ENCODE results near the gene DLGAP4.

The DLGAP4 gene

DNA sequence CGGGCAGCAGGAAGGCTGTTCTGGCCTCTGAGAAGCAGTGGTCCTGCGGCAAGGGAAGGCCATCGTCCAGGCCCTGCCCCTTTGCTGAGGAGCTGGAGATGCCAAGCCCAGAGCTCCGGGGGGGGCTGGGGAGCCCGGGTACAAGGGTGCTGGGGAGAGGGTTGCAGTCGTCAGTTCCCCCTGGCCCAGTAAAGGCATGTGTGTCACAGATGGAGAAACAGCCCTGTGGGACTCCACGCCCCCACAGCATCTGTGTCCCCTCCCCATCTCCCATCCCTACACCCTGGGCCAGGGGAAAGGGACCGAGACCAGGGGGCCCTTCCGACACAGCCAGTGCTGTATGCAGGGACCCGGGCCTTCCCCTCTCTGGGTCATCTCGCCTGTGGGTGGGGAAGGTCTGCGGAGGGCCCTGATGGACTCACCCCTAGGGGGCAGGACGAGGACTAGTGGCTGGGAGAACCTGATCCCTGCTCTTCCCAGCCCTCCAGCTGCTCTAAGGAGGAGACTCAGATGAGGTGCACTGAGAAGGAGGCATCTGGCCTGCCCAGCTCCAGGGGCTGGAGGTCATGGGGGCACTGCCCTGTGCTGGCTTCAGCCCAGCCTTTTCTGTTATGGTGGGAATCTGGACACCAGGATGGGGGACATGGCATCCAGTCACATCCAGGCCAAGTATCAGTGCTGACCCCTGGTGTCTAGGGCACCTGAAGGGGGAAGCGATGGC, 235.8 kb downstream of the DLGAP4 start:
- Histone ChIP-seq H3K9ac (ENCODE audit: low read length in 5 of 5) (peak overlapping the region; percentile 84 to 97 (median 90)), H3K4me3 (ENCODE audit: low read depth in 1 of 5, low read length in 5 of 5) (peak overlapping the region; percentile 70 to 98 (median 78)), H3K27ac (ENCODE audit: low read depth, low read length) (peak overlapping the region; percentile 99), H3K27me3 (ENCODE audit: control insufficient read depth in 5 of 5, insufficient read depth in 4 of 5, low read length in 5 of 5) (no peaks in the 10 kb centered on the region), H3K36me3 (ENCODE audit: control insufficient read depth in 5 of 5, insufficient read depth in 5 of 5, low read length in 5 of 5) (peaks cover 0 to 18% (median 14%) of the 10 kb centered on the region in 5 donors), H3K9me3 (ENCODE audit: control insufficient read depth in 5 of 5, low read length in 5 of 5) (no peaks in the 10 kb centered on the region), H3K4me1 (ENCODE audit: control insufficient read depth in 5 of 5, insufficient read depth in 5 of 5, low read length in 5 of 5) (peaks cover 19 to 59% (median 50%) of the 10 kb centered on the region in 5 donors)

DNA sequence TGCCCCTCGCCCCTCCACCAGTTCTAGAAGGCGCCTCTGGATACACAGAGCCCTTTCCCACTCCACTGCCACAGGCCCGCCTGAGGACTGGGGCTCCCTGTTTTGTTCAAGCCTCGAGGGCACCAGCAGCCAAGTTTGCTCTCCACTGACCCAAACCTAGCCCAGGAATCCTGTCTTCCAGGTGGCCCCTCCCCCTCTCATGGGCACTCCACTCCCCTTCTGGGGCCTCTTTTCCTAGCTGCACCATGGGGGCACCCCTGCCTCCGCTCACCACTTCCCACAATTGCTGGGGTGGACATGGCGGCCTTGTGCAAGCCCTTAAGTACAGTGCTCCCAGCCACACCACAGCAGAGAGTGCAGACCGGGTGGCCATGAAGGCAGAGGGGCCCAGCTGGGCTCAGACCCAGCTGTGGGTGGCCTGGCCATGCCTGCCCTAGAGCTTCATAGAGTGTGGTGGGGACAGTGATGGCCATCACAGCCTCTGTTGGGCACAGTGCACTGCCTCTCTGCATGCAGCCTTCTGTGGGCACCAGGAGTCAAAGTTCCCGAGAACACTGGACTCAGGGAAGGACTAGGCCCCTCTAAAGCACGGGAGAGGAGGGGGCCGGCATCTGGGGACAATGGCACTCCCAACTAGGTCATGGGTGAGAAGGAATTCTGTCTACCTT, 236.5 kb downstream of the DLGAP4 start:
- Histone ChIP-seq H3K36me3 (ENCODE audit: control insufficient read depth in 5 of 5, insufficient read depth in 5 of 5, low read length in 5 of 5) (peaks cover 0 to 25% (median 21%) of the 10 kb centered on the region in 5 donors), H3K9ac (ENCODE audit: low read length in 5 of 5) (peak overlapping the region; percentile 84 to 97 (median 90)), H3K4me1 (ENCODE audit: control insufficient read depth in 5 of 5, insufficient read depth in 5 of 5, low read length in 5 of 5) (peaks cover 17 to 61% (median 50%) of the 10 kb centered on the region in 5 donors)

DNA sequence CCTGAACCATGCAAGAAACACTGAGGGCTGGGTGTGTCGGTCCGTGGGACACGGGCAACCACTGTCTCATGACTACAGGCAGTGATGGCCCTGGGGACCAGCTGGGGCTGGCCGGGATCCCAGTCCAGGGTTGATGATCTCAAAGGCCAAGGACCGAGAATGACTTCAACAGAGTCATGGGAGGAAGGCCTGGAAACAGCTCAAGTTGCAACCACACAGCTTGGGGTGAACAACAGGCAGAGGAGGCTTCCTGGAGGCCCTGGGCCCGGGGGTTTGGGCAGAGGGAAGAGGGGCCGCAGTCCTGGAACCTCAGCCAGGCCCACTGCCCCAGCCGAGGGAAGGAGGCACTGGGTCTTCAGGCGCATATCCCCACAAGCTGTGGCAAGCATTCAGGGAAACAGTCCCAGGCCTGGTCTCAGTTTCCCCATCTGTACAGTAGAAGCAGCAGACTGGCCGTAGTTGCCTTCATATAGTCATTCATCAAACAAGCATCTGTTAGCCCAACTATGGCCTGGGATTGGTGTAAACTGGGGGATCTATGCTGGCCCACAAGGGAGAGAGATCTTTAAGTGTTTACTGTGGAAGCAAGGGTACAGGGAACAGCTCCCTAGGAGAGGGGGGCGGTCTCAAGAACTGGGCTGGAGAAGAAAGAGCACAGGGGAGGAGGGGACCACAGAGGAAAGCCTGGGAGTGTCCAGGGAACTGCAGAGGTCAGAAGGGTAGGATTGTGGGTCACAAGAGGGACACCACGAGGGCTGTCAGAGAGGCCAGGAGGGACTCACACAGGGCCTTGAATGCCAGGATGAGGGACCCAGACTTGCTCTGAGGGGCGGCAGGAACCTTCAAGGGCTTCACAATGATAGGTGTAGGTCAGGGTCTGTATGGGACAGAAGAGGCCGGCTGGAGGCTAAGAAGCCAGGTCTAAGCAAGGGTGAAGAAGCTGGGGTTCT, 237.3 kb downstream of the DLGAP4 start:
- peak overlapping the region; percentile 40 to 97 (median 90) for H3K9ac ChIP-seq (ENCODE audit: low read length in 5 of 5)
- peak overlapping the region; percentile 70 to 98 (median 78) for H3K4me3 ChIP-seq (ENCODE audit: low read depth in 1 of 5, low read length in 5 of 5)
- H3K4me1 ChIP-seq (ENCODE audit: control insufficient read depth in 5 of 5, insufficient read depth in 5 of 5, low read length in 5 of 5), result peaks cover 17 to 56% (median 47%) of the 10 kb centered on the region in 5 donors

More for the DNA sequence above, 236.5 kb downstream of the DLGAP4 start:
- Histone ChIP-seq H3K4me3 (ENCODE audit: low read depth in 1 of 5, low read length in 5 of 5) (peak overlapping the region; percentile 70 to 98 (median 78)), H3K27ac (ENCODE audit: low read depth, low read length) (peak overlapping the region; percentile 99), H3K27me3 (ENCODE audit: control insufficient read depth in 5 of 5, insufficient read depth in 4 of 5, low read length in 5 of 5) (no peaks in the 10 kb centered on the region), H3K9me3 (ENCODE audit: control insufficient read depth in 5 of 5, low read length in 5 of 5) (no peaks in the 10 kb centered on the region)

DNA sequence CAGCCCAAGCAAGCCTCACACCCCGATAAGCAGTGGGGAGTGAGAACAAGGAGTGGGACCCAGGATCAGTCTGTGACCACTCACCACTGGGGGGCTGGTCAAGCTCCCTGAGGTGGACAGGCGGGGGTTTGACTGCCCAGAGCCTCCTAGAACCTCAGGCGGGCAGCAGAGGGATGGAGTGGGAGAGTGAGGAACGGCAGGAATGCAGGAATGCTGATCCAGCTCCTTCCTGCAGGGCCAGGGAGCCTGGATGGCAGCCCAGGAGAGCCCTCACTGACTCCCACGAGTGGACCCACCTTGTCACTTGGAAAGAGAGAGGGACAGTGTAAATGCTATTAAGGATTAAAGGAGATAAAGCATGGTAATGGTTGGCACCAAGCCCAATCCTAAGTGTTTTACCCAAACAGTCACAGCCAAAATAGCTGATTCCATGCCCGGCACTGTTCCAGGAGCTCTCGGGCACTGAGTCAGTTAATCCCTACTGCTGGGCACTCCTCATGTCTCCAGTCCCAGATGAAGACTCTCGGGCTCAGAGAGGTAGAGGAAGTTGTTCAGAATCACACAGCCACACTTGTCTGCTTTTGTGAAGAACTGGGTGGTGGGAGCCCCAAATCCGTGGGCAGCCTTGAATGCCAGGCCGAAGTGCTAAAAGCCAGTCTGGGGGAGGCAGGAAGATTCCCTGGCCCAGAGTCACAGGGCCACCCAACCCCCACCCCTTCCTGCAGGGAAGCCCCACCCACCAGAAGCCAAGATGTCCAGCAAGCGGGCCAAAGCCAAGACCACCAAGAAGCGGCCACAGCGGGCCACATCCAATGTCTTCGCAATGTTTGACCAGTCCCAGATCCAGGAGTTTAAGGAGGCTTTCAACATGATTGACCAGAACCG, 238.2 kb downstream of the DLGAP4 start:
- peaks cover 0 to 42% (median 37%) of the 10 kb centered on the region in 5 donors for H3K36me3 ChIP-seq (ENCODE audit: control insufficient read depth in 5 of 5, insufficient read depth in 5 of 5, low read length in 5 of 5)
- peak overlapping the region; percentile 40 to 93 (median 86) for H3K9ac ChIP-seq (ENCODE audit: low read length in 5 of 5)
- no peaks in the 10 kb centered on the region for H3K9me3 ChIP-seq (ENCODE audit: control insufficient read depth in 5 of 5, low read length in 5 of 5)
- peak overlapping the region in 3 of 5 donors; percentile 18 to 78 (median 42) for H3K4me3 ChIP-seq (ENCODE audit: low read depth in 1 of 5, low read length in 5 of 5)
- peak overlapping the region; percentile 99 for H3K27ac ChIP-seq (ENCODE audit: low read depth, low read length)
- no peaks in the 10 kb centered on the region for H3K27me3 ChIP-seq (ENCODE audit: control insufficient read depth in 5 of 5, insufficient read depth in 4 of 5, low read length in 5 of 5)
- H3K4me1 ChIP-seq (ENCODE audit: control insufficient read depth in 5 of 5, insufficient read depth in 5 of 5, low read length in 5 of 5), result peaks cover 17 to 57% (median 47%) of the 10 kb centered on the region in 5 donors

More for the DNA sequence above, 237.3 kb downstream of the DLGAP4 start:
- peak overlapping the region; percentile 99 for H3K27ac ChIP-seq (ENCODE audit: low read depth, low read length)
- no peaks in the 10 kb centered on the region for H3K27me3 ChIP-seq (ENCODE audit: control insufficient read depth in 5 of 5, insufficient read depth in 4 of 5, low read length in 5 of 5)
- H3K36me3 ChIP-seq (ENCODE audit: control insufficient read depth in 5 of 5, insufficient read depth in 5 of 5, low read length in 5 of 5), result peaks cover 0 to 33% (median 29%) of the 10 kb centered on the region in 5 donors
- no peaks in the 10 kb centered on the region for H3K9me3 ChIP-seq (ENCODE audit: control insufficient read depth in 5 of 5, low read length in 5 of 5)

DNA sequence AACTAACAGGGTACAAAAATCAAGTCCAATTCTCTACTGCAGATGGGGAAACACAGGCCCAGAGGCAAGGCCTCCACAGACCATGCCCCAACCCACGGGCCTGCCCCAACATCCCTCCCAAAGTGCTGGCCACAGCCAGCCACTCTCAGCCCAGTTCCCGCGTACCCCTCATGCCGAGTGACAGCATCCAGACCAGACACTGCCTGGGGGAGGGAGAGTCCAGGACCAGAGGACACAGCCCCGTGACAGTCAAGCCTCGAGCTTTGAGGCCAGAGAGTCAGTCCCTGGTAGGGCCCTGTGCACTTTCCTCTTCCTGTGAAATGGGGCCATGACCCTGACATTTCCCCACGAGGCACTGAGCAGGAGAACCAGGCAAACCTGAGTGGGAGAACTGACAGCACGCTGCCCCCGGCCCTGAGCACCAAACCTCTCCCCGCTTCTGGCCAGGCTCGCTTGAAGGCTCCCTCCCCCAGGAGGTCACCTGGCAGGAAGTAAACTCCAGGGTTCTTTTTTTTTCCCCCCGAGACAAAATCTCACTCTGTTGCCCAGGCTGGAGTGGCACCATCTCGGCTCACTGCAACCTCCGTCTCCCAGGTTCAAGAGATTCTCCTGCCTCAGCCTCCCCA, 240.1 kb downstream of the DLGAP4 start:
- H3K4me3 ChIP-seq (ENCODE audit: low read depth in 1 of 5, low read length in 5 of 5), result no peak overlapping the region
- H3K27ac ChIP-seq (ENCODE audit: low read depth, low read length), result peak overlapping the region; percentile 1
- peaks cover 17 to 65% (median 55%) of the 10 kb centered on the region in 5 donors for H3K4me1 ChIP-seq (ENCODE audit: control insufficient read depth in 5 of 5, insufficient read depth in 5 of 5, low read length in 5 of 5)
- no peaks in the 10 kb centered on the region for H3K27me3 ChIP-seq (ENCODE audit: control insufficient read depth in 5 of 5, insufficient read depth in 4 of 5, low read length in 5 of 5)
- H3K9me3 ChIP-seq (ENCODE audit: control insufficient read depth in 5 of 5, low read length in 5 of 5), result no peaks in the 10 kb centered on the region
- H3K36me3 ChIP-seq (ENCODE audit: control insufficient read depth in 5 of 5, insufficient read depth in 5 of 5, low read length in 5 of 5), result peaks cover 0 to 45% (median 38%) of the 10 kb centered on the region in 5 donors
- no peak overlapping the region for H3K9ac ChIP-seq (ENCODE audit: low read length in 5 of 5)

DNA sequence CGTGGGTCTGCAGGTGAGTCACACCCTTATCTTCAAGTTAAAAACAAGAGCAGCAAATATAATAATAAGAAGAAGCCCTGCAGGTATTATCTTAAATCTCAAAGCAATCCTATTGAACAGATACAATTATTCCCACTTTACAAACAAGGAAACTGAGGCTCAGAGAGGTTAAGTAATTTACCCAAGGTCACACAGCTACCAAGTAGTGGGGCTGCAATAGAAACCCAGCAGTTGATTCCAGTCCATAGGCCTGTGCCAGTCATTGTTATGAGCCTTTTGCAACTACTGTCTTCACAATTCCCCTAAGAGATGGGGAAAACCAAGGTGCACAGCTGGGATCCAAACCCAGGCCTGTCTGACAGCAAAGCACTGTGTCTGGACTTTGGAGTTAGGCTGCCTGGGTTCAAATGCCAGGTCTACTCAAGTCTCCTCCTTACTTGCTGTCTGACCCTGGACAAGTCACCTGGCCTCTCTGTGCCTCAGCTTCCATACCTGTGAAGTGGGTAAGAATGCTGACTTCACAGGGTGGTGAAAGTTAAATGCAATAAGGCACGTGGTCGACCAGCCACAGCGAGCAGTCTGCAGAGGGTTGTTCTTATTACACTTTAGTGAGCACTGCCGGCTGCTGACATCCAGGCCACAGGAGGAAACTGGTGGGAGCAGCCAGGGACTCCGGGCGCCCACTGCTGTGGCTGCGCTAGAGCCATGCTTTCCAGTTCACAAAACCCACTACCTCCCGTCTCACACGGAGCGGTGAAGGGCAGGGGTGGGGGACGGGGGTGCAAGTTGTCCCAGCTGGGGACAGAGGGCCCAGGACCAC, 241.3 kb downstream of the DLGAP4 start:
- H3K36me3 ChIP-seq (ENCODE audit: control insufficient read depth in 5 of 5, insufficient read depth in 5 of 5, low read length in 5 of 5), result peaks cover 0 to 45% (median 38%) of the 10 kb centered on the region in 5 donors
- H3K27me3 ChIP-seq (ENCODE audit: control insufficient read depth in 5 of 5, insufficient read depth in 4 of 5, low read length in 5 of 5), result no peaks in the 10 kb centered on the region
- no peaks in the 10 kb centered on the region for H3K9me3 ChIP-seq (ENCODE audit: control insufficient read depth in 5 of 5, low read length in 5 of 5)
- H3K4me1 ChIP-seq (ENCODE audit: control insufficient read depth in 5 of 5, insufficient read depth in 5 of 5, low read length in 5 of 5), result peaks cover 17 to 55% (median 45%) of the 10 kb centered on the region in 5 donors
- no peak overlapping the region for H3K4me3 ChIP-seq (ENCODE audit: low read depth in 1 of 5, low read length in 5 of 5)
- peak overlapping the region; percentile 1 for H3K27ac ChIP-seq (ENCODE audit: low read depth, low read length)
- H3K9ac ChIP-seq (ENCODE audit: low read length in 5 of 5), result peak overlapping the region in 1 of 5 donors; percentile 7

DNA sequence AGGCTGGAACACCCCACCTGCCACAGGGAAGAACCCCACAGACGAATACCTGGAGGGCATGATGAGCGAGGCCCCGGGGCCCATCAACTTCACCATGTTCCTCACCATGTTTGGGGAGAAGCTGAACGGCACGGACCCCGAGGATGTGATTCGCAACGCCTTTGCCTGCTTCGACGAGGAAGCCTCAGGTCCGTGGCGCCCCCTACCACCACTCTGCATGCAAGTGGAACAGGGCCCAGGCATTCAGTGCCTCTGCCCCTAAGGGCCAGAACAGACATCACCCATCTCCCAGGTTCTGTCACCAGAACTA, 241.8 kb downstream of the DLGAP4 start:
- Histone ChIP-seq H3K4me3 (ENCODE audit: low read depth in 1 of 5, low read length in 5 of 5) (no peak overlapping the region), H3K9me3 (ENCODE audit: control insufficient read depth in 5 of 5, low read length in 5 of 5) (no peaks in the 10 kb centered on the region), H3K27me3 (ENCODE audit: control insufficient read depth in 5 of 5, insufficient read depth in 4 of 5, low read length in 5 of 5) (no peaks in the 10 kb centered on the region), H3K4me1 (ENCODE audit: control insufficient read depth in 5 of 5, insufficient read depth in 5 of 5, low read length in 5 of 5) (peaks cover 14 to 49% (median 39%) of the 10 kb centered on the region in 5 donors), H3K36me3 (ENCODE audit: control insufficient read depth in 5 of 5, insufficient read depth in 5 of 5, low read length in 5 of 5) (peaks cover 0 to 45% (median 38%) of the 10 kb centered on the region in 5 donors), H3K27ac (ENCODE audit: low read depth, low read length) (no peak overlapping the region), H3K9ac (ENCODE audit: low read length in 5 of 5) (no peak overlapping the region)

Data from subcutaneous abdominal adipose tissue (tissue), 5 donors.